ENCODE data around the gene CEP350.

CEP350 gene, protein sequence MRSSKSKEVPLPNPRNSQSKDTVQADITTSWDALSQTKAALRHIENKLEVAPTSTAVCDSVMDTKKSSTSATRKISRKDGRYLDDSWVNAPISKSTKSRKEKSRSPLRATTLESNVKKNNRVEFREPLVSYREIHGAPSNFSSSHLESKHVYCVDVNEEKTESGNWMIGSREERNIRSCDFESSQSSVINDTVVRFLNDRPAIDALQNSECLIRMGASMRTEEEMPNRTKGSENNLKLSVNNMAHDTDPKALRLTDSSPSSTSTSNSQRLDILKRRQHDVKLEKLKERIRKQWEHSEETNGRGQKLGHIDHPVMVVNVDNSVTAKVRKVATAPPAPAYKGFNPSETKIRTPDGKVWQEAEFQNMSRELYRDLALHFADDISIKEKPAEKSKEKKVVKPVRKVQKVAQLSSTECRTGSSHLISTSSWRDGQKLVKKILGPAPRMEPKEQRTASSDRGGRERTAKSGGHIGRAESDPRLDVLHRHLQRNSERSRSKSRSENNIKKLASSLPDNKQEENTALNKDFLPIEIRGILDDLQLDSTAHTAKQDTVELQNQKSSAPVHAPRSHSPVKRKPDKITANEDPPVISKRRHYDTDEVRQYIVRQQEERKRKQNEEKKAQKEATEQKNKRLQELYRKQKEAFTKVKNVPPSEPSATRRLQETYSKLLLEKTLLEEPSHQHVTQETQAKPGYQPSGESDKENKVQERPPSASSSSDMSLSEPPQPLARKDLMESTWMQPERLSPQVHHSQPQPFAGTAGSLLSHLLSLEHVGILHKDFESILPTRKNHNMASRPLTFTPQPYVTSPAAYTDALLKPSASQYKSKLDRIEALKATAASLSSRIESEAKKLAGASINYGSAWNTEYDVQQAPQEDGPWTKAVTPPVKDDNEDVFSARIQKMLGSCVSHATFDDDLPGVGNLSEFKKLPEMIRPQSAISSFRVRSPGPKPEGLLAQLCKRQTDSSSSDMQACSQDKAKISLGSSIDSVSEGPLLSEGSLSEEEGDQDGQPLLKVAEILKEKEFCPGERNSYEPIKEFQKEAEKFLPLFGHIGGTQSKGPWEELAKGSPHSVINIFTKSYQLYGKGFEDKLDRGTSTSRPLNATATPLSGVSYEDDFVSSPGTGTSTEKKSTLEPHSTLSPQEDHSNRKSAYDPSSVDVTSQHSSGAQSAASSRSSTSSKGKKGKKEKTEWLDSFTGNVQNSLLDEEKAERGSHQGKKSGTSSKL (N-terminal part only)

DNA sequence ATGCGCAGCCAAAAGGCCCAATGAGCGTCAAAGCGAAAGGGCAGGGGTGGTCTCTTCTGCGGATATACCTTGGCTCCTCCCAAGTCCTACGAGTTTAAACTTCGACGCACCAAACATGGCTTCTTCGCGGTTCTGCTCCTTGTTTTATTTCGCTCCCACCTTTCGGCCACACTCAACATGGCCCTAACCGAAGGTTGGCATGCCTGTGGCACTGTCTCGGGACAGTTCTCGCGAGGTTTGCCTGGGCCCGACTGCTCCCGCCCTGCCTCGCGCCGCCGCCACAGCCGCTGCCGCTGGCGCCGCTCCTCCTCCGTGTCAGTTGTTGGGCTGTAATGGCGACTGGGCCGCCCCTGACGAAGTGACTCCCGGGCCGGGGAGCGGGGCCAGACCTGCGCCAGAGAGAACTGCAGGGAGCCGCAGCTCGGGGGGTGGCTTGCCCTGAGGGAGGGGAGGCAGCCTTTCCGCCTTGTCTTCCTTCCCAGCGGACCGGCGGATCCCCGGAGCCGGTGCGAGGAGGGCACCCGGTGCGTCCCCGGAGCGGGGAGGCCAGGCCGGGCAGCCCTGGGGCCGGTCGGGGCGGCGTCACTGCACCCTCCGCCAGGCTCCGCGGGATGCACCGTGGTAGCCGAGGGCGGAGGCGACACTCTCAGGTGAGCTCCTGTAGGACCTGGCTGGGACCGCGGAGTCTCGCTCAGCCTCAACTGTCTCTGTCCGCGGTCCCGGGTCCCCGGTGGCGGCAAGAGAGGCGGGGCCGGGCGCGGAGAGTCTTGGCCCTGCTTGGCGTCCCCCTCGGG is at the start of gene CEP350:
CEP350 (plus strand) TSS at position 318 of the 794 bp plus-strand sequence. CDS start 31,372 bp downstream, outside the sequence.
- Histone ChIP-seq H2AFZ (ENCODE audit: low read length, unreplicated experiment) (peak within 1 kb of the TSS; percentile 88), H3K27me3 (ENCODE audit: insufficient read depth, low read length) (no peaks in the 10 kb centered on the region), H3K27ac (ENCODE audit: low read depth, low read length) (peak within 1 kb of the TSS; percentile 63), H3K4me3 (ENCODE audit: low read depth, low read length) (peak within 1 kb of the TSS; percentile 82), H3K79me2 (ENCODE audit: control insufficient read depth, insufficient read depth, low read length, unreplicated experiment) (peaks cover 46% of the 10 kb centered on the region), H3K36me3 (ENCODE audit: insufficient read depth, low read length) (no peaks in the 10 kb centered on the region), H3K4me1 (ENCODE audit: control insufficient read depth, insufficient read depth, low read length, unreplicated experiment) (peaks cover 15% of the 10 kb centered on the region)

DNA sequence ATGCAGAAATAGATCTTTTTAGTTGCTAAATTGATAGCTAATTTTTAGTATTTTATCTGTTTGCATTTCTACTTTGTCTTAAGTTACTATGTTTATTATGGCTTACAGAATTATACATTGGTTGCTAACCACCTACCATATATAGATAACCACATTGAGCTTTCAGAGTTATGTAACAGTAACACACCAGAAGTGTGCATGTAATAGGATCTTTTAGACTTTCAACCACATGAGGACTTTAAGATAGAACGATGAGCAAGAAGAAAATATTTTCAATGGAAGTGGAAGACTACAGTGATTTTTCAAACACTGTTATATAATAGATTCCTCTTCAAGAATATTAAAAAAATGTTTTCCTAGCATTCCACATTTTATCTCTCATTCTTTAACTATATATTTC is 43.7 kb upstream of the CEP350 start:
- H2AFZ ChIP-seq (ENCODE audit: low read length, unreplicated experiment) = no peak overlapping the region
- H3K27me3 ChIP-seq (ENCODE audit: insufficient read depth, low read length) = no peaks in the 10 kb centered on the region
- H3K36me3 ChIP-seq (ENCODE audit: insufficient read depth, low read length) = peaks cover 40% of the 10 kb centered on the region
- no peak overlapping the region for H3K4me3 ChIP-seq (ENCODE audit: low read depth, low read length)
- no peak overlapping the region for H3K27ac ChIP-seq (ENCODE audit: low read depth, low read length)
- no peaks in the 10 kb centered on the region for H3K4me1 ChIP-seq (ENCODE audit: control insufficient read depth, insufficient read depth, low read length, unreplicated experiment)
- no peaks in the 10 kb centered on the region for H3K79me2 ChIP-seq (ENCODE audit: control insufficient read depth, insufficient read depth, low read length, unreplicated experiment)

DNA sequence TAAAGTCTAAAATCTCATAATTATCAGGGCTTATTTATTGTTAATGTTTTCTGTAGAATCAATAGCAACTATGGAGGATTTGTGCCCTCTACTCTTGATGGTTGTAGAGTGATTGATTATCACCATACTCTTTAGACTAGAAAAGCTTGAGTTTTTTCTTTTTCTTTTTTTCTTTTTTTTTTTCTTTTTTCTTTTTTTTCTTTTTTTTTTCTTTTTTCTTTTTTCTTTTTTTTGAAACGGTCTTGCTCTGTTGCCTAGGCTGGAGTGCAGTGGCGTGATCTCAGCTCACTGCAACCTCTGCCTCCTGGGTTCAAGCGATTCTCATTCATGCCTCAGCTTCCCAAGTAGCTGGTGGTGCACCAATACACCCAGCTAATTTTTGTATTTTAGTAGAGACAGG is 42.8 kb upstream of the CEP350 start:
- no peaks in the 10 kb centered on the region for H3K79me2 ChIP-seq (ENCODE audit: control insufficient read depth, insufficient read depth, low read length, unreplicated experiment)
- H3K27me3 ChIP-seq (ENCODE audit: insufficient read depth, low read length) = no peaks in the 10 kb centered on the region
- no peaks in the 10 kb centered on the region for H3K4me1 ChIP-seq (ENCODE audit: control insufficient read depth, insufficient read depth, low read length, unreplicated experiment)
- no peak overlapping the region for H3K4me3 ChIP-seq (ENCODE audit: low read depth, low read length)
- H2AFZ ChIP-seq (ENCODE audit: low read length, unreplicated experiment) = no peak overlapping the region
- no peak overlapping the region for H3K27ac ChIP-seq (ENCODE audit: low read depth, low read length)
- H3K36me3 ChIP-seq (ENCODE audit: insufficient read depth, low read length) = peaks cover 35% of the 10 kb centered on the region

DNA sequence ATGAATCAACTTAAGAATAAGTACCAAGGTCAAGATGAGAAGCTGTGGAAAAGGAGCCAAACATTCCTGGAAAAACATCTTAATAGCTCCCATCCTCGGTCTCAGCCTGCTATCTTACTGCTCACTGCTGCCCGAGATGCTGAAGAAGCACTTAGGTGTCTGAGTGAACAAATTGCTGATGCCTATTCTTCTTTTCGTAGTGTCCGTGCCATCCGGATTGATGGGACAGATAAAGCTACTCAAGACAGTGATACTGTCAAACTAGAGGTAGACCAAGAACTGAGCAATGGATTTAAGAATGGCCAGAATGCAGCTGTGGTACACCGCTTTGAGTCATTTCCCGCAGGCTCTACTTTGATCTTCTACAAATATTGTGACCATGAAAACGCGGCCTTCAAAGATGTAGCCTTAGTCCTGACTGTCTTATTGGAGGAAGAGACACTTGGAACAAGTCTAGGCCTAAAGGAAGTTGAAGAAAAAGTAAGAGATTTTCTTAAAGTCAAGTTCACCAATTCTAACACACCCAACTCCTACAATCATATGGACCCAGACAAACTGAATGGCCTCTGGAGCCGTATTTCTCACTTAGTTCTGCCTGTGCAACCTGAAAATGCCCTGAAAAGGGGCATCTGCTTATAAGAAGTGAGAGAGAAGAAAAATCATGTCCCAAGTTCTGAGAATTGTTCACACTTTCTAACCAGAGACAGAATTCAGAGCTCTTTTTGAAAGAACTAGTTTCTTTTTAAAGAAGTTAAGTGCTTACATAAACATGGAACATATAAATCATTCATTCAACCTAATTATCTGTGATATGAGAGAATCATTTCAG is 36.8 kb upstream of the CEP350 start:
- Histone ChIP-seq H3K4me1 (ENCODE audit: control insufficient read depth, insufficient read depth, low read length, unreplicated experiment) (no peaks in the 10 kb centered on the region), H3K4me3 (ENCODE audit: low read depth, low read length) (no peak overlapping the region), H3K27me3 (ENCODE audit: insufficient read depth, low read length) (no peaks in the 10 kb centered on the region), H3K36me3 (ENCODE audit: insufficient read depth, low read length) (peaks cover 38% of the 10 kb centered on the region), H2AFZ (ENCODE audit: low read length, unreplicated experiment) (no peak overlapping the region), H3K27ac (ENCODE audit: low read depth, low read length) (no peak overlapping the region), H3K79me2 (ENCODE audit: control insufficient read depth, insufficient read depth, low read length, unreplicated experiment) (no peaks in the 10 kb centered on the region)

DNA sequence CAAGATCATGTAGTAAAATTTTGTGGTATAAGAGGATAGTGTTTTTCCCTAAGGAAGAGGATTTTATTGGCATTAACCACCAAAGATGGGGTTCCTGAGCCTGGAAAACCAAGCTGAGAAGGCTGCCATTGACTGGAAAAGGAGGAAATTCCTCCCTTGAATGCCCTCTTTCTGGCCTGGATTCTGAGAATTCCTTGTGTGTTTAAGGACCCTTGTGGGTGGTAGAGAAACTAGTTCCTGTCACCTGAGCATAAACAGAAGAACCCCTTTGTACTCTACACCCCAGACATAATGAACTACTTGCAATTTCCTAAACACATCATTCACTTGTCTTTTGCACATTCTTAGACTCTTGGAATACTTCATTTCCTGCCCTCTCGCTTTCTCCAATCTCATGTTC is 33.1 kb upstream of the CEP350 start:
- Histone ChIP-seq H3K36me3 (ENCODE audit: insufficient read depth, low read length) (peaks cover 22% of the 10 kb centered on the region), H3K27me3 (ENCODE audit: insufficient read depth, low read length) (no peaks in the 10 kb centered on the region), H3K79me2 (ENCODE audit: control insufficient read depth, insufficient read depth, low read length, unreplicated experiment) (no peaks in the 10 kb centered on the region), H2AFZ (ENCODE audit: low read length, unreplicated experiment) (no peak overlapping the region), H3K27ac (ENCODE audit: low read depth, low read length) (no peak overlapping the region), H3K4me1 (ENCODE audit: control insufficient read depth, insufficient read depth, low read length, unreplicated experiment) (peaks cover 11% of the 10 kb centered on the region), H3K4me3 (ENCODE audit: low read depth, low read length) (no peak overlapping the region)

DNA sequence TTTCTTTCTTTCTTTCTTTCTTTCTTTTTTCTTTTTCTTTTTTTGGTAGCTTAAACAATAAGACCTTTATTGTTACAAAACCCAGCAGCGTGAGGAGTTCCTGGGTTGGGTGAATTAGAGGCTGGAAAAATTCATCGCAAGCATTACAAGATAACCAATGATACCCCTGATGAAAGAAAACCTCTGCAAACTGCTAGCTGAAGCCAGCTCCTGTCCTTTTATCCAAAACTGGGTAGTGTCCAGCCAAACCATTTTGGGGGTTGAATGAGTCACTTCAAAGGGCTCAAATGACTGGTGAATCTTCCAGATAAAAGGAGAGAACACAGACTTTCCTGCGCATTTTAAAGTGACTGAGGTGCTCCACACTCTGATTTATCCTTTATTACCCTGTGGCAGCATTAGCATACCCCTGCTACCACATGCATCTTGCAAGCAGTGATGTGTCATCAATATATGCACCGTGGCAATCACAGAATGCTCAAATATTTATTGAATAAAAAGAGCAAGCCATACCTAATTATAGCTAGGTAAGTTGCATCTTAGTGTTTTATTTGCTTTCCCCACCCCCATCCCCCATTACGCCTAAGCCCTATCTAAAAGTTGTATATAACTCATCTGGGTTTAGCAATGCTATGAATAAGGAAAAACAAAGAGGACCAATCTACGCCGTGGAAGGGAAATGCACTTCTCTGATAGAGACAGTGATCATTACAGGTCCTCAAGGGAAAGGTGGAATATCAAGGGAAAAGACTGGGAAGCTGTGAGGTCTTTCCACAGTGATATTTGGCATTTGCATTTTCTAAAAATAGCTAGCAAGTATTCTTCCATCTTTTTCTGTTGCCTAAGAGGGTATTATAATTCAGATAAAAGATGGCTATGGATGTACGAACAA is 32.4 kb upstream of the CEP350 start:
- Histone ChIP-seq H3K79me2 (ENCODE audit: control insufficient read depth, insufficient read depth, low read length, unreplicated experiment) (no peaks in the 10 kb centered on the region), H3K4me1 (ENCODE audit: control insufficient read depth, insufficient read depth, low read length, unreplicated experiment) (peaks cover 15% of the 10 kb centered on the region), H3K27me3 (ENCODE audit: insufficient read depth, low read length) (no peaks in the 10 kb centered on the region), H3K27ac (ENCODE audit: low read depth, low read length) (no peak overlapping the region), H2AFZ (ENCODE audit: low read length, unreplicated experiment) (no peak overlapping the region), H3K36me3 (ENCODE audit: insufficient read depth, low read length) (peaks cover 22% of the 10 kb centered on the region), H3K4me3 (ENCODE audit: low read depth, low read length) (no peak overlapping the region)

DNA sequence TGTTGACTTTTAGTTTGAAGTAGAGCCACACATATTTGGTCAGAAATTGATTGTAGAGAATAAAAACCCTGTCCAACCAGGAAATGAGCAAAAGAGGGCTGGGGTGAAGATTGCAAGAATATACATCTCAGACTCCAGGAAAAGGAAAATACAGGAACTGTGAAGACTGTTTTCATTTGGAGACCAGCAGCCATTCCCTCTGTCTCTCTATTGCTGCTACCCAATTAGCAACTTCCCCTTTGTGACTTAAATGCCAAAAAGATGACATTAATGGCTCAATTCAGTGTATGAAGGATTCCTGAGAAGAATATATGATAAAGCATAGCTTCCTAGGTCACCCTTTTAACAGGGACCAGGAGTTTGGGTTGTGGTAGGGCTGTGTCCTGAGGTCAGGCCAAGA is 31.6 kb upstream of the CEP350 start:
- no peak overlapping the region for H2AFZ ChIP-seq (ENCODE audit: low read length, unreplicated experiment)
- no peak overlapping the region for H3K27ac ChIP-seq (ENCODE audit: low read depth, low read length)
- peaks cover 15% of the 10 kb centered on the region for H3K4me1 ChIP-seq (ENCODE audit: control insufficient read depth, insufficient read depth, low read length, unreplicated experiment)
- H3K36me3 ChIP-seq (ENCODE audit: insufficient read depth, low read length) = peaks cover 15% of the 10 kb centered on the region
- H3K79me2 ChIP-seq (ENCODE audit: control insufficient read depth, insufficient read depth, low read length, unreplicated experiment) = no peaks in the 10 kb centered on the region
- no peak overlapping the region for H3K4me3 ChIP-seq (ENCODE audit: low read depth, low read length)
- H3K27me3 ChIP-seq (ENCODE audit: insufficient read depth, low read length) = no peaks in the 10 kb centered on the region

DNA sequence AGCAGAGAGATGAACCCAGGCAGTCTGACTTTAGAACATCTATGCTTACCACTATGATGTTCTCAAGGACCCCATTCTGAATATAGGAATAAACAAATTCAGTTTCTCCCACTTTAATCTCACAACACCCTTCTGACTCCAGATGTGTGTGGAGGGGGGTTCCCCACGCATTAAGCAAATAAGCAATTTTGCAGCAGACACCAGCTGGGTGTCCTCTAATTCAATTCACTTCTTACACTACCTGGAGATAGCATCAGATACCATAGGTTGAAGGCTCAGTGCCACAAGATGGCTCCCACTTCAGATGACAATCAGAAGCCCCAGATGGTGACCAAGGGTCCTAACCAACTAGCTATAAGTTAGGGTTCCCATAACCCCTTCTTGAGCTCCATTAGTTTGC is 30.3 kb upstream of the CEP350 start:
- Histone ChIP-seq H2AFZ (ENCODE audit: low read length, unreplicated experiment) (no peak overlapping the region), H3K4me1 (ENCODE audit: control insufficient read depth, insufficient read depth, low read length, unreplicated experiment) (peaks cover 15% of the 10 kb centered on the region), H3K4me3 (ENCODE audit: low read depth, low read length) (no peak overlapping the region), H3K27ac (ENCODE audit: low read depth, low read length) (no peak overlapping the region), H3K27me3 (ENCODE audit: insufficient read depth, low read length) (no peaks in the 10 kb centered on the region), H3K79me2 (ENCODE audit: control insufficient read depth, insufficient read depth, low read length, unreplicated experiment) (no peaks in the 10 kb centered on the region), H3K36me3 (ENCODE audit: insufficient read depth, low read length) (peaks cover 4% of the 10 kb centered on the region; the same call in 1 of the 2 replicates)

DNA sequence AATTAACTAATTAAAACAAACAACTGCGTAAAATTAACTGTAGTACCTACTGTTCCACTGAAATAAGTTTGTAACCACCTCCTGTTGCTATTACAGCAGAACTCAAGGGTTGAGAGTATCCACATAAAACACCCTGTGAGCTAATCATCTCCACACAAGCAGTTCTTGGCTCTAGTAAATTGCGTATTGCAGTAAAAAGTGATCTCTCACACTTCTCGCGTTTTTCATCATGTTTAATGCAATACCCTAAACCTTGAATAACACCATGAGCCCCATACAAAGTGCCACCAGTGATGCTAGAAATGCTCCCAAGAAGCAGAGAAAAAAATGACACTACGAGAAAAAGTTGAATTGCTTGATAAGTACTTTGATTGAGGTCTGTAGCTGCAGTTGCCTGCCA is 29.3 kb upstream of the CEP350 start:
- H3K27ac ChIP-seq (ENCODE audit: low read depth, low read length) = no peak overlapping the region
- peaks cover 15% of the 10 kb centered on the region for H3K4me1 ChIP-seq (ENCODE audit: control insufficient read depth, insufficient read depth, low read length, unreplicated experiment)
- H3K27me3 ChIP-seq (ENCODE audit: insufficient read depth, low read length) = no peaks in the 10 kb centered on the region
- no peak overlapping the region for H2AFZ ChIP-seq (ENCODE audit: low read length, unreplicated experiment)
- H3K36me3 ChIP-seq (ENCODE audit: insufficient read depth, low read length) = no peaks in the 10 kb centered on the region
- no peak overlapping the region for H3K4me3 ChIP-seq (ENCODE audit: low read depth, low read length)
- H3K79me2 ChIP-seq (ENCODE audit: control insufficient read depth, insufficient read depth, low read length, unreplicated experiment) = no peaks in the 10 kb centered on the region

Data from ACC112 (cell line).